Astrocyte (in vitro differentiated cells and primary cell): ENCODE results near the gene TAOK2.

Source experiments
- EZH2 ChIP-seq: IDR thresholded peaks from 2 replicates; pipeline ENCODE4 v1.6.1; 2012; ENCODE audit warnings: mild to moderate bottlenecking, low read length, inconsistent platforms; ENCODE audit not compliant: insufficient read depth
- TF ChIP-seq, protein P1 (sequence below): IDR thresholded peaks from 2 replicates; pipeline ENCODE4 v1.5.1; 2011; ENCODE audit warnings: low read depth, mild to moderate bottlenecking, inconsistent platforms, low read length, moderate library complexity; ENCODE audit not compliant: insufficient read depth

DNA sequence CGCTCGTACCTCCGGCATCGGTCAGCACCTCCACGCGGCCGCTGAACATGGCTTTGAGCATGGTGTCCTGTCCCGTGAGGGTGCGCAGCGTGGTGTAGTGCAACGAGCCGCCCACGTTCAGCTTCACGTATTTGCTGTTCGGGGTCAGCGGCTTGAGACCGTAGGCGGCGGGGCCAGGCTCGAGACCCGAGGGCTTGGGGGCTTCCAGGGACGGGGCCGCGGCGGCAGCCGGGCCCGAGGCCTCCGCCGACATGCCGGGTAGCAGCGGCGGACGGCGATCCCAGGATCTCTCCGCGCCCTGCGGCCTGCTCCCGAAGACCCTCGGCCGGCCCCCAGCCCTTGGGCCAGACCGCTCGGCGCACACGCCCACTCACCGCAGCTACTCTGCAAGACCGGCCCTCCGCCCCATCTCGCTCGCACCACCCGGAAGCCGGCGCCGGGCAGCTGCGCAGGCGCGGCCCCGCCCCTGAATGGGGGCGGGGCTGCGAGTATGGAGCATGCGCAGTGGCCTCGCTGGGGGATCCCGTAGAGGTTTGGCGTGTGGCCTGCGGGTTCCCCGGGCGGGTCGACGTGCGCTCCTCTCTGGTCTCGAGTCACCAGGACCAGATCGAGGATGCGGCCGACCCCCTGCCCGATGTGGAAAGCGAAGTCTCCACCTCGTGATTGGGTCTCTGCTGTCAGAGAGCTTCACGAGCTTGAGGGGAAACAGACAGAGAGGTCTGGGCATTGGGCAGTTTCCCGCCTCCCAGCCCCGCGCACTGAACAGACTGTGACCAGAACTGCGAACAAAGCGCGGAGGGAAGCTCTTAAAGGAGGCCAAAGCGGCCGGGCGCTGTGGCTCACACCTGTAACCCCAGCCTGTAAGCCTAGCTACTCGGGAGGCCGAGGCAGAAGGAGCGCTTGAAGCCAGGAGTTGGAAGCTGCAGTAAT, 47.6 kb upstream of the TAOK2 start, which contains the start of gene KCTD13:
- no peak for TF ChIP-seq EZH2
- TF ChIP-seq, protein P1, sequence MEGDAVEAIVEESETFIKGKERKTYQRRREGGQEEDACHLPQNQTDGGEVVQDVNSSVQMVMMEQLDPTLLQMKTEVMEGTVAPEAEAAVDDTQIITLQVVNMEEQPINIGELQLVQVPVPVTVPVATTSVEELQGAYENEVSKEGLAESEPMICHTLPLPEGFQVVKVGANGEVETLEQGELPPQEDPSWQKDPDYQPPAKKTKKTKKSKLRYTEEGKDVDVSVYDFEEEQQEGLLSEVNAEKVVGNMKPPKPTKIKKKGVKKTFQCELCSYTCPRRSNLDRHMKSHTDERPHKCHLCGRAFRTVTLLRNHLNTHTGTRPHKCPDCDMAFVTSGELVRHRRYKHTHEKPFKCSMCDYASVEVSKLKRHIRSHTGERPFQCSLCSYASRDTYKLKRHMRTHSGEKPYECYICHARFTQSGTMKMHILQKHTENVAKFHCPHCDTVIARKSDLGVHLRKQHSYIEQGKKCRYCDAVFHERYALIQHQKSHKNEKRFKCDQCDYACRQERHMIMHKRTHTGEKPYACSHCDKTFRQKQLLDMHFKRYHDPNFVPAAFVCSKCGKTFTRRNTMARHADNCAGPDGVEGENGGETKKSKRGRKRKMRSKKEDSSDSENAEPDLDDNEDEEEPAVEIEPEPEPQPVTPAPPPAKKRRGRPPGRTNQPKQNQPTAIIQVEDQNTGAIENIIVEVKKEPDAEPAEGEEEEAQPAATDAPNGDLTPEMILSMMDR: no peak
